HL-60 (cell line): ENCODE results near the gene CIDEC.

ENCODE experiments used
- GABPA ChIP-seq: IDR thresholded peaks from 2 replicates; pipeline ENCODE4 v1.6.1; 2012; ENCODE audit warnings: low read depth
- POLR2AphosphoS5 ChIP-seq: IDR thresholded peaks from 2 replicates; pipeline ENCODE4 v1.6.1; 2012; ENCODE audit warnings: low read depth
- TF ChIP-seq, protein P1 (sequence below): IDR thresholded peaks from one replicate; pipeline ENCODE4 v1.5.1; 2011; ENCODE audit warnings: low read length, control low read depth, inconsistent platforms; ENCODE audit not compliant: insufficient read depth

DNA sequence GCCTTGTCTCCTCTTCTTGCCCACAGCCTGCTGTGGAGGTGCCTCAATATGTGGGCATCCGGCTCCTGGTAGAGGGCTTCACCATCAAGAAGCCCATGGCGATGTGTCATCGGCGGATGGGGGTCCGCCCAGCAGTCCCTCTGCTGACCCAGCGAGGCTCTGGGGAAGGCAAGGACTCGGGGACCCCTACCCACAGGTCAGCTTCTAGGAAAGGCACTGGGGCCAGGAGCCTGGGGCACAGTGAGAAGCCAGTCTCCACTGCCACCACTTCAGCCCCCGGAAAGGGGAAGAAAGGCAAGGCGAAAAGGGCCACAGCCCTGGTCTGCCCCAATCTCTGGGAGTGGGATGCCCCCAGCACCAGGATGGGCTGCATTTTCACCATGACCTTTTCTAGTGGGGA, 47.0 kb downstream of the CIDEC start:
- TF ChIP-seq, protein P1, sequence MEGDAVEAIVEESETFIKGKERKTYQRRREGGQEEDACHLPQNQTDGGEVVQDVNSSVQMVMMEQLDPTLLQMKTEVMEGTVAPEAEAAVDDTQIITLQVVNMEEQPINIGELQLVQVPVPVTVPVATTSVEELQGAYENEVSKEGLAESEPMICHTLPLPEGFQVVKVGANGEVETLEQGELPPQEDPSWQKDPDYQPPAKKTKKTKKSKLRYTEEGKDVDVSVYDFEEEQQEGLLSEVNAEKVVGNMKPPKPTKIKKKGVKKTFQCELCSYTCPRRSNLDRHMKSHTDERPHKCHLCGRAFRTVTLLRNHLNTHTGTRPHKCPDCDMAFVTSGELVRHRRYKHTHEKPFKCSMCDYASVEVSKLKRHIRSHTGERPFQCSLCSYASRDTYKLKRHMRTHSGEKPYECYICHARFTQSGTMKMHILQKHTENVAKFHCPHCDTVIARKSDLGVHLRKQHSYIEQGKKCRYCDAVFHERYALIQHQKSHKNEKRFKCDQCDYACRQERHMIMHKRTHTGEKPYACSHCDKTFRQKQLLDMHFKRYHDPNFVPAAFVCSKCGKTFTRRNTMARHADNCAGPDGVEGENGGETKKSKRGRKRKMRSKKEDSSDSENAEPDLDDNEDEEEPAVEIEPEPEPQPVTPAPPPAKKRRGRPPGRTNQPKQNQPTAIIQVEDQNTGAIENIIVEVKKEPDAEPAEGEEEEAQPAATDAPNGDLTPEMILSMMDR: no peak
- TF ChIP-seq POLR2AphosphoS5 (no peak), GABPA (no peak)
